GM19025 (cell line): ENCODE data around the gene APELA.
A peak's percentile ranks its signal among the peaks of the same experiment; 100 is the strongest.
"Not testable (repeated sequence)": the region's sequence is repeated elsewhere in the genome, so short reads cannot be mapped to it uniquely, and the experiment has no call there.

ENCODE experiments used
- ATAC-seq: cut with Tn5 transposase; IDR thresholded peaks from one replicate; pipeline ENCODE4 v1.9.1; 2021; ENCODE audit warnings: mild to moderate bottlenecking, low read depth, moderate library complexity; ENCODE audit not compliant: unreplicated experiment

APELA gene

DNA sequence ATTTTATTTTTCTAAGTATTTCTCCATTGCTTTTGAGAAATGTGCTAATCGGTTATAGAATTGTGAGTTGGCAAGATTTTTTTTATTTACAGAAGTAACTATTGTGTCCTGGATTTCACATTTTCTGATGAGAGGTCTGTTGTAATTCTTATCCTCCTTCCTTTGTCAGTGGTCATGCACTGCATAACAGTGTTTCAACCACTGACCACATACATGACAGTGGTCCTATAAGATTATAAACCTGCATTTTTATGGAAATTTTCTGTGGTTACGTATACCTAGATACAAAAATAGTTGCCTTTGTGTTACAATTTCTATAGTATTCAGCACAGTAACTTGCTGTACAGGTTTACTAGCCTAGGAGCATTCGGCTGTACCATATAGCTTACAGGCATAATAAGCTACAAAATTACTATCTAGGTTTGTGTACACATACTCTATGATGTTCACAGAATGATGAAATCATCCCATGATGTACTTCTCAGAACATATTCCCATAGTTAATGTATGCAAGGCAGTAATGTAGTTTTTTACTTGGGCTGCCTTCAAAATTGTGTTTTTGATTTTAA is 47.8 kb downstream of the APELA start:
- no peak for ATAC-seq

- ATAC-seq, result no peak
These were observed 49.3 kb downstream of the APELA start for GRCh38 chr4:164926301-164926700.

GRCh38 chr4:164927101-164927500 is 50.1 kb downstream of the APELA start:
- ATAC-seq, result not testable (repeated sequence)

- no peak for ATAC-seq
These were observed 53.7 kb downstream of the APELA start for GRCh38 chr4:164930647-164931046.

GRCh38 chr4:164931551-164932324 is 54.8 kb downstream of the APELA start:
- ATAC-seq, result no peak

GRCh38 chr4:164933244-164933643 is 56.3 kb downstream of the APELA start:
- ATAC-seq, result no peak

DNA sequence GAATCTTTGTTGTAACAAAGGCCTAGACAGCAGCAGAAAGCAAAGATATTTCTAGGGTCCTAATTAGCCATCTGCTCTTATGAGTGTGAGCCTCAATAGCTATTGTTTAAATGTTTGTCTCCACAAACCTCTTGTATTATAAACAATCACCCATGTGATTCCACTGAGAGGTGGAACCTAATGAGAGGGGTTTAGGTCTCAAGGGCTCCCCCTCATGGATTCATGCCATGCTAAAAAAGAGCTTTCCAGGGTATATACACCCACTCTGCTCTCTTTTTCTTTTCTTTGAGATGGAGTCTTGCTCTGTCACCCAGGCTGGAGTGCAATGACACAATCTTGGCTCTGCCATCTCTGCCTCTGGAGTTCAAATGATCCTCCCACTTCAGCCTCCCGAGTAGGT is 58.4 kb downstream of the APELA start:
- ATAC-seq, result peak; percentile 40

DNA sequence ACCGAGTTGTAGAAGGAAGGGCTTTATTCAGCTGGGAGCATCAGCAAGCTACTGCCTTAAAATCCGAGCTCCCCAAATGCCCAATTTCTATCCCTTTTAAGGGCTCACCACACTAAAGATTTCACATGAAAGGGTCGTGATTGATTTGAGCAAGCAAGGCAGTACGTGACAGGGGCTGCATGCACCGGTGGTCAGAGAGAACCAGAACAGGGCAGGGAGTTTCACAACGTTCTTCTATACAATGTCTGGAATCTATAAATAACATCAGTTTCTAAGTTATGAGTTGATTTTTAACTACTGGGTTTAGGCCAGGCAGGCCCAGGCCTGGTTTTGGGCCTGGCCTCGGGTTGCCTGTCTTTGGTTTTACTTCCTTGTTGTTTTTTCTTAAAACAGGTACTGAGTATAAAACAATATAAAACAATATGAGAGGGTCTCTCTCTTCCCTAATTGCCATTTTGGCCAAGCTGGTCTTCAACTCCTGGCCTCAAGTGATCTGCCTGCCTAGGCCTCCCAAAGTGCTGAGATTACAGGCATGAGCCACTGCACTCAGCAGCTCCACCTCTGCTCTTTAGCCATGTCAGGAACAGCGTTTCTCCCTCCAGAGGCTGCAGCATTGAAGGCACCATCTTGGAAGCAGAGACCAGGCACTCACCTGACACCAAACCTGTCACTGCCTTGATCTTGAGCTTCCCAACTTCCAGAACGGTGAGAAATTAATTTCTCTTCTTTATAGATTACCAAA is 59.1 kb downstream of the APELA start:
- ATAC-seq, result peak; percentile 54

- peak; percentile 35 for ATAC-seq
These were observed 60.7 kb downstream of the APELA start for GRCh38 chr4:164937576-164938270.

DNA sequence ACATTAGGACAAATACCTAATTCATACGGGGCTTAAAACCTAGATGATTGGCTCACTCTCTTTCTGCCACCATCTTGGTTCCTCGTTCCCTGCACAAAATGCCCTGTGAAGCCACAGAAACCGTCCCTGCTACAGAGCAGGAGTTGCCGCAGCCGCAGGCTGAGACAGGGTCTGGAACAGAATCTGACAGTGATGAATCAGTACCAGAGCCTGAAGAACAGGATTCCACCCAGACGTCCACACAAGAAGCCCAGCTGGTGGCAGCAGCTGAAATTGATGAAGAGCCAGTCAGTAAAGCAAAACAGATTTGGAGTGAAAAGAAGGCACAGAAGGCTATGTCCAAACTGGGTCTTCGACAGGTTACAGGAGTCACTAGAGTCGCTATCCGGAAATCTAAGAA is 66.2 kb downstream of the APELA start:
- ATAC-seq, result no peak

- no peak for ATAC-seq
These were observed 68.2 kb downstream of the APELA start for GRCh38 chr4:164945146-164945545.

GRCh38 chr4:164946810-164947209 is 69.8 kb downstream of the APELA start:
- ATAC-seq, result no peak
